Heart left ventricle (tissue), 13 donors: Measurements from ENCODE around the gene ANXA11.

Experiments
- POLR2A ChIP-seq, 2 donors: fragments of 450-650 bp; IDR thresholded peaks; one replicate each; pipeline ENCODE4 v1.6.1; 2017; ENCODE audit warnings: antibody characterized with exemption in 2 of 2, mild to moderate bottlenecking in 2 of 2, moderate library complexity in 2 of 2
- TF ChIP-seq, protein P1 (sequence below), 12 donors: fragments of 200-600 bp; sonication (generic) in 4 of 12; IDR thresholded peaks; one replicate each; pipeline versions ENCODE4 v1.5.0 to v1.8.0; 2018 to 2022; ENCODE audit warnings: antibody characterized with exemption in 12 of 12, mild to moderate bottlenecking in 5 of 12
- donor health status: ischemic (EF 13 %, LVEDD 7.1; RV severe dilation, severe dysfunction).
- donor health status: DM: no; HTN: yes; CAD: no.
- donor health status: DM: no; HTN: no; CAD: no.
- donor health status: ischemic (EF 25% LVEDD 6.9; RV normal size, moderate dysfunction).
- donor health status: ischemic (EF 25% LVEDD 5.7; RV mildly dilated, moderate dysfunction).
- donor health status: ischemic (EF 35%, LVEDD 5.7; RV mildly dilated, moderate dysfunction).
- donor health status: nonischemic (EF 11% LVEDD 7.7; RV severe dilation, severe dysfunction).
- donor health status: DM: yes; HTN: yes; CAD: no.
- donor health status: PGD.
- donor health status: ischemic (EF 29% LVEDD 5.4; RV normal size, mild dysfunction).
- donor health status: nonischemic (EF 23%, LVEDD 6.1; RV moderate dilation, normal function).

DNA sequence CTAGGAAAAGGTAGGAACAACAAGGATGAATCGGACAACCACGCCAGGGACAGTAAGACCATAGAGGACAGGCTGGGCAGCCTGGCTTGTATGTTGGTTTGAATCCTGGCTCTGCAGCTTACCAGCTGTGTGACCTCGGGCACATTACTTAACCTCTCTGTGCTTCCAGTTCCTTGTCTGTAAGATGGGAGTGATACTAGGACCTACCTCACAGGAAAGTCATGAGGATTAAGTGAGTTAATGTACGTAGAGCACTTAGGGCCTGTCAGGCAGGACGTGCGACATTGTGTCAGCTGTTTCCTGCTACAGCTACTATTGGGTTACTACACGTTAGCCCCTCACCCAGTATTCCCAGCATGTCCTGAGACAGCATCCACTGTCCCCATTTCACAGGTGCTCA lies 40.7 kb downstream of the ANXA11 start:
- TF ChIP-seq, protein P1, sequence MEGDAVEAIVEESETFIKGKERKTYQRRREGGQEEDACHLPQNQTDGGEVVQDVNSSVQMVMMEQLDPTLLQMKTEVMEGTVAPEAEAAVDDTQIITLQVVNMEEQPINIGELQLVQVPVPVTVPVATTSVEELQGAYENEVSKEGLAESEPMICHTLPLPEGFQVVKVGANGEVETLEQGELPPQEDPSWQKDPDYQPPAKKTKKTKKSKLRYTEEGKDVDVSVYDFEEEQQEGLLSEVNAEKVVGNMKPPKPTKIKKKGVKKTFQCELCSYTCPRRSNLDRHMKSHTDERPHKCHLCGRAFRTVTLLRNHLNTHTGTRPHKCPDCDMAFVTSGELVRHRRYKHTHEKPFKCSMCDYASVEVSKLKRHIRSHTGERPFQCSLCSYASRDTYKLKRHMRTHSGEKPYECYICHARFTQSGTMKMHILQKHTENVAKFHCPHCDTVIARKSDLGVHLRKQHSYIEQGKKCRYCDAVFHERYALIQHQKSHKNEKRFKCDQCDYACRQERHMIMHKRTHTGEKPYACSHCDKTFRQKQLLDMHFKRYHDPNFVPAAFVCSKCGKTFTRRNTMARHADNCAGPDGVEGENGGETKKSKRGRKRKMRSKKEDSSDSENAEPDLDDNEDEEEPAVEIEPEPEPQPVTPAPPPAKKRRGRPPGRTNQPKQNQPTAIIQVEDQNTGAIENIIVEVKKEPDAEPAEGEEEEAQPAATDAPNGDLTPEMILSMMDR (IDR thresholded peaks at IDR 0.05): no peak
- TF ChIP-seq POLR2A (IDR thresholded peaks at IDR 0.05): no peak
